SK-N-SH treated with all-trans-retinoic acid at 6 μM for 48 hours (cell line): ENCODE data around the gene AP3S2.

Experiments
- ATAC-seq: fragments of 200-7000 bp; cut with Tn5 transposase; 3 replicates; pipeline ENCODE4 v1.9.1; 2020; ENCODE audit warnings: mild to moderate bottlenecking, moderate library complexity
- ARNTL ChIP-seq: fragments of 450-650 bp; formaldehyde crosslinking; IDR thresholded peaks from 2 replicates; pipeline ENCODE4 v1.5.0; 2020; ENCODE audit warnings: low read depth, mild to moderate bottlenecking, moderate library complexity, borderline replicate concordance
- BACH2 ChIP-seq: fragments of 250-450 bp; sonication (Bioruptor Pico); IDR thresholded peaks from 2 replicates; pipeline ENCODE4 v1.9.0; 2021; ENCODE audit warnings: mild to moderate bottlenecking, borderline replicate concordance
- CREB5 ChIP-seq: fragments of 250-450 bp; sonication (Bioruptor Pico); IDR thresholded peaks from 2 replicates; pipeline ENCODE4 v1.5.1; 2020; ENCODE audit warnings: low read depth, mild to moderate bottlenecking, moderate library complexity
- CSDC2 ChIP-seq: fragments of 250-450 bp; sonication (Bioruptor Pico); IDR thresholded peaks from 2 replicates; pipeline ENCODE4 v1.5.0; 2020; ENCODE audit warnings: mild to moderate bottlenecking, moderate library complexity
- GLIS3 ChIP-seq: fragments of 250-450 bp; sonication (Bioruptor Pico); IDR thresholded peaks from 2 replicates; pipeline ENCODE4 v1.5.0; 2020; ENCODE audit warnings: mild to moderate bottlenecking, moderate library complexity
- ISL1 ChIP-seq: fragments of 250-450 bp; sonication (Bioruptor Pico); IDR thresholded peaks from 2 replicates; pipeline ENCODE4 v2.1.2; 2022; ENCODE audit warnings: mild to moderate bottlenecking, moderate library complexity
- OSR1 ChIP-seq: fragments of 250-450 bp; sonication (Bioruptor Pico); IDR thresholded peaks from 2 replicates; pipeline ENCODE4 v1.8.0; 2022; ENCODE audit warnings: moderate library complexity, mild to moderate bottlenecking, inconsistent platforms
- PATZ1 ChIP-seq: fragments of 250-450 bp; sonication (Bioruptor Pico); IDR thresholded peaks from 2 replicates; pipeline ENCODE4 v1.8.0; 2020; ENCODE audit warnings: mild to moderate bottlenecking, moderate library complexity, borderline replicate concordance
- PPARA ChIP-seq: fragments of 250-450 bp; sonication (Bioruptor Pico); IDR thresholded peaks from 2 replicates; pipeline ENCODE4 v1.5.0; 2020; ENCODE audit warnings: mild to moderate bottlenecking, borderline replicate concordance
- SNAI2 ChIP-seq: fragments of 250-450 bp; sonication (Bioruptor Pico); IDR thresholded peaks from 2 replicates; pipeline ENCODE4 v1.5.0; 2020; ENCODE audit warnings: mild to moderate bottlenecking, moderate library complexity
- TCF4 ChIP-seq: fragments of 250-450 bp; sonication (Bioruptor Pico); IDR thresholded peaks from 2 replicates; pipeline ENCODE4 v1.8.0; 2021; ENCODE audit warnings: mild to moderate bottlenecking, moderate library complexity, borderline replicate concordance
- TOX ChIP-seq: fragments of 250-450 bp; sonication (Bioruptor Pico); IDR thresholded peaks from 2 replicates; pipeline ENCODE4 v1.8.0; 2021; ENCODE audit warnings: mild to moderate bottlenecking, moderate library complexity, borderline replicate concordance
- TSHZ2 ChIP-seq: fragments of 250-450 bp; sonication (Bioruptor Pico); IDR thresholded peaks from 2 replicates; pipeline ENCODE4 v1.5.0; 2020; ENCODE audit warnings: mild to moderate bottlenecking, moderate library complexity
- ZC3H10 ChIP-seq: fragments of 250-450 bp; sonication (Bioruptor Pico); IDR thresholded peaks from 2 replicates; pipeline ENCODE4 v1.5.1; 2021; ENCODE audit warnings: mild to moderate bottlenecking, moderate library complexity
- ZFP30 ChIP-seq: fragments of 450-650 bp; formaldehyde crosslinking; IDR thresholded peaks from 2 replicates; pipeline ENCODE4 v1.5.0; 2022; ENCODE audit warnings: mild to moderate bottlenecking, moderate library complexity
- ZNF565 ChIP-seq: fragments of 450-650 bp; formaldehyde crosslinking; conservative IDR thresholded peaks from 2 replicates; pipeline ENCODE4 v1.5.0; 2020; ENCODE audit warnings: low read depth, mild to moderate bottlenecking, moderate library complexity
- ZNF70 ChIP-seq: fragments of 450-650 bp; formaldehyde crosslinking; IDR thresholded peaks from 2 replicates; pipeline ENCODE4 v1.5.0; 2020; ENCODE audit warnings: mild to moderate bottlenecking, moderate library complexity
- ZNF8 ChIP-seq: fragments of 450-650 bp; formaldehyde crosslinking; IDR thresholded peaks from 2 replicates; pipeline ENCODE4 v1.5.0; 2020; ENCODE audit warnings: mild to moderate bottlenecking, moderate library complexity

The AP3S2 gene

GRCh38 chr15:89814112-89814742, 79.6 kb downstream of the AP3S2 start:
- no peak; the same call in 2 of the 3 replicates for ATAC-seq
- no peak for TF ChIP-seq ZNF70 (CRISPR knock-in tag)

GRCh38 chr15:89813381-89814111, 80.2 kb downstream of the AP3S2 start:
- no peak; the same call in 2 of the 3 replicates for ATAC-seq
- no peak for TF ChIP-seq ZNF8 (CRISPR knock-in tag)
- no peak for TF ChIP-seq ZNF565 (CRISPR knock-in tag)
- TF ChIP-seq ISL1 = no peak
- no peak for TF ChIP-seq BACH2 (CRISPR knock-in tag)
- TF ChIP-seq PATZ1 (CRISPR knock-in tag) = no peak
- TF ChIP-seq TSHZ2 (CRISPR knock-in tag) = no peak
- TF ChIP-seq ZFP30 (CRISPR knock-in tag) = no peak
- TF ChIP-seq, all 23 proteins: peak for 0

GRCh38 chr15:89812847-89813320, 80.9 kb downstream of the AP3S2 start:
- TF ChIP-seq SNAI2 = no peak
- TF ChIP-seq PPARA (CRISPR knock-in tag) = no peak
- TF ChIP-seq ZNF565 (CRISPR knock-in tag) = no peak
- no peak for TF ChIP-seq BACH2 (CRISPR knock-in tag)
- TF ChIP-seq, all 23 proteins: peak for 0

GRCh38 chr15:89812011-89812846, 81.6 kb downstream of the AP3S2 start:
- no peak for TF ChIP-seq CSDC2 (CRISPR knock-in tag)
- no peak for TF ChIP-seq PATZ1 (CRISPR knock-in tag)
- no peak for TF ChIP-seq ZC3H10
- no peak for TF ChIP-seq OSR1 (CRISPR knock-in tag)
- no peak for TF ChIP-seq ZNF8 (CRISPR knock-in tag)
- TF ChIP-seq GLIS3 (CRISPR knock-in tag) = no peak
- no peak for TF ChIP-seq PPARA (CRISPR knock-in tag)
- no peak for TF ChIP-seq ZNF70 (CRISPR knock-in tag)
- no peak for TF ChIP-seq CREB5 (CRISPR knock-in tag)
- no peak for TF ChIP-seq TOX (CRISPR knock-in tag)
- TF ChIP-seq TSHZ2 (CRISPR knock-in tag) = no peak
- TF ChIP-seq TCF4 (CRISPR knock-in tag) = no peak
- TF ChIP-seq SNAI2 = no peak
- TF ChIP-seq ARNTL (CRISPR knock-in tag) = no peak
- no peak for ATAC-seq

More at GRCh38 chr15:89812847-89813320, 80.9 kb downstream of the AP3S2 start:
- no peak for ATAC-seq
